GM12891 (cell line): ENCODE measurements around the gene BMPER.

Source experiments
- POLR2A ChIP-seq: IDR thresholded peaks from 2 replicates; pipeline ENCODE4 v1.6.1; 2011; ENCODE audit warnings: low read depth, low read length, control low read depth
- POLR2AphosphoS5 ChIP-seq: IDR thresholded peaks from 2 replicates; pipeline ENCODE4 v1.6.1; 2011; ENCODE audit warnings: low read depth, low read length, control low read depth
- POU2F2 ChIP-seq: IDR thresholded peaks from 2 replicates; pipeline ENCODE4 v1.6.1; 2011; ENCODE audit warnings: low read depth, mild to moderate bottlenecking, control low read depth, low read length, moderate library complexity
- SPI1 ChIP-seq: IDR thresholded peaks from 2 replicates; pipeline ENCODE4 v1.6.1; 2011; ENCODE audit warnings: low read depth, low read length, control low read depth
- TAF1 ChIP-seq: IDR thresholded peaks from 2 replicates; pipeline ENCODE4 v1.6.1; 2011; ENCODE audit warnings: low read depth, low read length, control low read depth

DNA sequence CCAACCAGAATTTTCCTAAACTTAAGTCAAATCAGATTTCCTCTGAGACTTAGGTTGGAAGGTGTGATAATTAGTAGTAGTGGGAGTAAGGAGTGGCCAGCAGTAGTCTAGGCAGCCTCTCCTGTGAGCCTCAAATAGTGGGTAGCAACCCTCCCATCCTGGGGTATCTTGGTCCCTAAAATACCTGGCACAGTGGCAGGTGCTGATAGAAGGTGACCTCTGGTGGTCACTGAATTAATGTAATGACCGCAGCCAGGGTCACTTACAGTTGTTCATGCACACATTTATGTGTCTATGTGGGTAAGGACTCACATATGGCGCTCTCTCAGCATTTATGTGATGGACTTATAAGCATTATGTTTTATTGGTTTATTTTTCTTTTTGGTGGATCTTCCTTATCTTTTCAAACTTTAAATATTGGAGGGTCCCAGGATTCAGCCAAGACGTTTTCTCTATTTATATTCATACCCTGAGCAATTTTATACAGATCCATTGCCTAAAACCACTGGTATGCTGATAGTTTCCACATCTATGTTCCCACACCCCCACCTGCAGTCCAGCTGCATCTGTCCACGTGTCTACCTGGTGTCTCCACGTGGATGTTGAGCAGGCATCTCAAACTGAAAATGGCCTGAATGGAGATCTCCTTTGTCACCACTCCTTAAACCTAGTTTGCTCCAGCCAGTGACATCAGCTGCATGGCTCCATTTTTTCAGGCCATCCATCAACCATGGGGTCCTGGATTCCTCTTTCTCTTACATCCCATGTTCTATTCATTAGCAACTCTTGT, 18.3 kb downstream of the BMPER start:
- no peak for TF ChIP-seq POLR2A
- no peak for TF ChIP-seq POLR2AphosphoS5
- TF ChIP-seq TAF1: no peak
- TF ChIP-seq SPI1: no peak
- TF ChIP-seq POU2F2: no peak
